Vagina (tissue), 2 donors: ENCODE measurements around the gene MAPK11. TPM values are rescaled to one million over a fixed set of nuclear protein-coding genes. Genes with fewer than 3 reads are reported as not detected.
A peak's percentile ranks its signal among the peaks of the same experiment; 100 is the strongest.

Experiments
- DNase-seq, 2 donors: peaks; one replicate each; pipeline ENCODE4 v3.0.0-alpha.2; 2017; ENCODE audit errors: extremely low spot score in 2 of 2
- H3K27ac ChIP-seq: fragments of 200-600 bp; sonication (generic); one replicate; pipeline ENCODE4 v1.5.1; 2019
- H3K27me3 ChIP-seq: fragments of 200-600 bp; sonication (generic); one replicate; pipeline ENCODE4 v1.5.1; 2019
- H3K36me3 ChIP-seq, 2 donors: fragments of 200-600 bp; sonication (generic); one replicate each; pipeline ENCODE4 v1.5.1; 2017 to 2019
- H3K4me1 ChIP-seq: fragments of 200-600 bp; sonication (generic); one replicate; pipeline ENCODE4 v1.5.1; 2019
- H3K4me3 ChIP-seq, 2 donors: fragments of 200-600 bp; sonication (generic); 1 replicate in 1 of 2; 2 replicates in 1 of 2; pipeline ENCODE4 v1.5.1; 2016 to 2019
- H3K9me3 ChIP-seq: fragments of 200-600 bp; sonication (generic); one replicate; pipeline ENCODE4 v1.5.1; 2019
- POLR2A ChIP-seq, 2 donors: fragments of 450-650 bp; IDR thresholded peaks; one replicate each; pipeline ENCODE4 v1.6.1; 2017; ENCODE audit warnings: antibody characterized with exemption in 2 of 2, mild to moderate bottlenecking in 2 of 2, moderate library complexity in 2 of 2
- POLR2AphosphoS5 ChIP-seq, 2 donors: sonication (generic); formaldehyde crosslinking; IDR thresholded peaks; one replicate each; pipeline ENCODE4 v1.9.0; 2017; ENCODE audit warnings: antibody characterized with exemption in 2 of 2, mild to moderate bottlenecking in 2 of 2, low read depth in 1 of 2; ENCODE audit not compliant: insufficient read depth in 1 of 2
- intact Hi-C: fragments of 100-400 bp; cut with DNase I; formaldehyde crosslinking; loops from one replicate; pipeline ENCODE4 v1.15.1; 2023
- total RNA-seq: library from RNA; depleted of rRNA; stranded (reverse); fragments of >200 nt; gene quantifications from one replicate; pipeline ENCODE4 v1.2.3, GENCODE V29; 2016
- TF ChIP-seq, protein P1 (sequence below), 3 experiments: fragments of 450-650 bp in 2 of 3; fragments of 200-600 bp in 1 of 3; sonication (generic) in 1 of 3; IDR thresholded peaks; one replicate each; pipeline ENCODE4 v1.5.1; 2017 to 2019; ENCODE audit warnings: antibody characterized with exemption in 3 of 3, mild to moderate bottlenecking in 2 of 3, moderate library complexity in 2 of 3

Gene MAPK11
- total RNA-seq, 1 donor from 2014 or later = 7.4 TPM

DNA sequence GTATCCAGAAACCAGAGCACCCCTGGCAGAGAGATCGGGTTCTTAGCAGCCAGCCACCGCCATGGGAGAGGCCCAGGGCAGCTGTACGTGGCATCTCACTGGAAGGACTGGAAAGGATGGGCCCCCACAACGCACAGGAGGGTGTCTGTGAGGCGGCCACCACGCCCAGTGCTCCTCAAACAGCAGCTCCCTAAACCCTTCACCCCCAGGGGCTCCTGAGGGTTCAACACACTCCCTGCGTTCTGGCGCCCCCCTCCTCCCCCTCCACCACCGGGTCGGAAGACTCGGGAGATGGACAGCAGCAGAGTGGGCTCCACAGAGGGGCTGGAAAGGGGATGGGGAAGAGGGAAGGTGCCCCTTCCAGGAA lies 9.8 kb downstream of the MAPK11 start:
- H3K9me3 ChIP-seq = no peaks in the 10 kb centered on the region
- H3K36me3 ChIP-seq = no peaks in the 10 kb centered on the region
- TF ChIP-seq, protein P1, sequence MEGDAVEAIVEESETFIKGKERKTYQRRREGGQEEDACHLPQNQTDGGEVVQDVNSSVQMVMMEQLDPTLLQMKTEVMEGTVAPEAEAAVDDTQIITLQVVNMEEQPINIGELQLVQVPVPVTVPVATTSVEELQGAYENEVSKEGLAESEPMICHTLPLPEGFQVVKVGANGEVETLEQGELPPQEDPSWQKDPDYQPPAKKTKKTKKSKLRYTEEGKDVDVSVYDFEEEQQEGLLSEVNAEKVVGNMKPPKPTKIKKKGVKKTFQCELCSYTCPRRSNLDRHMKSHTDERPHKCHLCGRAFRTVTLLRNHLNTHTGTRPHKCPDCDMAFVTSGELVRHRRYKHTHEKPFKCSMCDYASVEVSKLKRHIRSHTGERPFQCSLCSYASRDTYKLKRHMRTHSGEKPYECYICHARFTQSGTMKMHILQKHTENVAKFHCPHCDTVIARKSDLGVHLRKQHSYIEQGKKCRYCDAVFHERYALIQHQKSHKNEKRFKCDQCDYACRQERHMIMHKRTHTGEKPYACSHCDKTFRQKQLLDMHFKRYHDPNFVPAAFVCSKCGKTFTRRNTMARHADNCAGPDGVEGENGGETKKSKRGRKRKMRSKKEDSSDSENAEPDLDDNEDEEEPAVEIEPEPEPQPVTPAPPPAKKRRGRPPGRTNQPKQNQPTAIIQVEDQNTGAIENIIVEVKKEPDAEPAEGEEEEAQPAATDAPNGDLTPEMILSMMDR (IDR thresholded peaks at IDR 0.05) = no peak
- TF ChIP-seq POLR2AphosphoS5 (IDR thresholded peaks at IDR 0.05; ENCODE audit: insufficient read depth in 1 of 2, low read depth in 1 of 2) (no peak), POLR2A (IDR thresholded peaks at IDR 0.05) (no peak)
- H3K27ac ChIP-seq = peak overlapping the region; percentile 44
- intact Hi-C loops = loop anchor here (10.0 kb wide), 1 partner anchor 264 kb away; the partner anchor contains the start of gene SCO2
- no peak for DNase-seq
- H3K27me3 ChIP-seq = no peaks in the 10 kb centered on the region
- peaks cover 23% of the 10 kb centered on the region for H3K4me1 ChIP-seq
- peak overlapping the region; percentile 49 to 70 for H3K4me3 ChIP-seq

DNA sequence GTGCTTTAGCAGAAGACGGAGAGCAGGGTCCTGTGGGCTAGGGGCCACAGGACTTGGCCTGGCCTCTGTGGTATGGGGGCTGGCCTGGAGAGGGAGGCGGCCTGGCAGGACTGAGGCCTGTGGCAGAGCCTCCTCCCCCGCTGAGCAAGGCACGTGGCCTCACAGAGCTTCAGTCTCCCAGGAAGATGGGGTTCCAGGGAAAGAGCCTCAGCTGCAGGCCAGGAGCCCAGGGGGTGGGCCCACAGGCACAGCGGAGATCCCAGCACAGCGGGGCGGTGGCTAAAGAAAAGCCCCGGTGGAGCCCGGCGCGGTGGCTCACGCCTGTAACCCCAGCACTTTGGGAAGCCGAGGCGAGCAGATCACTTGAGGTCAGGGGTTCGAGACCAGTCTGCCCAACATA lies 10.9 kb downstream of the MAPK11 start:
- no peak overlapping the region for H3K27ac ChIP-seq
- no peaks in the 10 kb centered on the region for H3K36me3 ChIP-seq
- no peak for DNase-seq
- no peak overlapping the region for H3K4me3 ChIP-seq
- H3K9me3 ChIP-seq = no peaks in the 10 kb centered on the region
- peaks cover 23% of the 10 kb centered on the region for H3K4me1 ChIP-seq
- intact Hi-C loops = no loop called here
- TF ChIP-seq, protein P1 (IDR thresholded peaks at IDR 0.05) = no peak
- TF ChIP-seq POLR2A (IDR thresholded peaks at IDR 0.05) = no peak
- TF ChIP-seq POLR2AphosphoS5 (IDR thresholded peaks at IDR 0.05; ENCODE audit: insufficient read depth in 1 of 2, low read depth in 1 of 2) = no peak
- H3K27me3 ChIP-seq = no peaks in the 10 kb centered on the region

DNA sequence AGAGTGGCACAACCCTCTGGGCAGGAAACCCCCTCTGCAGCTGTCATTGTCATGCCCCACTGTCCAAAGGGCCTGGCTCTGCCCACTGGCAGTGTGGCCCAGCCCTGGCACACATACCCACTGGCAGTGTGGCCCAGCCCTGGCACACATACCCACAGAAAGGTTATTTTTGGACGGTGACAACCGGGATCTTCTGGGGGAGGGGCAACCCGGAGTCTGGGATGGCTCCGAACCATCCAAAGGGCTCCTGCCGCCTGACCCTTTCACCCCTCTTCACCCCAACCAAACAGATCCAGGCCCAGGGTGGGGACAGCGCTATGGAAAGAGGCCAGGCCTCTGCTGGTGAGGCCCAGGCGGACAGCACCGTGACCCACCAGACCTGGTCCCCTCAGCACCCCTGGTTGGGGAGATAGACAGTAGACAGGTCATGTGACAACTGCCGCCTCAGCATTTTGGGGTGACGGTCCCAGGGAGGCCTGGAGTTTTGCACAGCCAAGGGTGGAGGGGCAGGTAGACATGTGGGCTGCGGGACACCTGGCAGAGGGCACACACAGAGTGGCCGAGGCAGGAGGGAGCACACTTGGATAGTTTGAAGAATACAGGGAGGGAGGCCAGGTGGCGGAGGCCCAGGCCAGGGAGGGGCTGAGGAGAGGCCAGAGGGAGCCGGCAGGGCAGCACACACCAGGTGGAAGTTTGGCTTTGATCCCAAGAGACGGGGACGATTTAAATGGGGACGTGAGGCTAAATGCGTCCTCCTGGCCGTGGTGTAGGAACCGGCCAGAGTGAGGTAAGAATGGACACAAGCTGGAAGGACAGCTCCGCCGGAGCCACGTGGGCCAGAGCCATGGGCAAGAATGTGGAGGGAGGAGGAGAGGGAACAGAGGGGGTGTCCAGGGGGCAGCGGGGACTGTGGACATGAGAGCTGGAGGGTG lies 11.6 kb downstream of the MAPK11 start:
- Histone ChIP-seq H3K36me3 (no peaks in the 10 kb centered on the region), H3K9me3 (no peaks in the 10 kb centered on the region), H3K4me1 (peaks cover 23% of the 10 kb centered on the region), H3K27ac (no peak overlapping the region), H3K4me3 (no peak overlapping the region), H3K27me3 (no peaks in the 10 kb centered on the region)
- no peak for DNase-seq
- intact Hi-C loops = no loop called here
- TF ChIP-seq POLR2AphosphoS5 (IDR thresholded peaks at IDR 0.05; ENCODE audit: insufficient read depth in 1 of 2, low read depth in 1 of 2) = no peak
- TF ChIP-seq, protein P1 (IDR thresholded peaks at IDR 0.05) = no peak
- no peak for TF ChIP-seq POLR2A (IDR thresholded peaks at IDR 0.05)

DNA sequence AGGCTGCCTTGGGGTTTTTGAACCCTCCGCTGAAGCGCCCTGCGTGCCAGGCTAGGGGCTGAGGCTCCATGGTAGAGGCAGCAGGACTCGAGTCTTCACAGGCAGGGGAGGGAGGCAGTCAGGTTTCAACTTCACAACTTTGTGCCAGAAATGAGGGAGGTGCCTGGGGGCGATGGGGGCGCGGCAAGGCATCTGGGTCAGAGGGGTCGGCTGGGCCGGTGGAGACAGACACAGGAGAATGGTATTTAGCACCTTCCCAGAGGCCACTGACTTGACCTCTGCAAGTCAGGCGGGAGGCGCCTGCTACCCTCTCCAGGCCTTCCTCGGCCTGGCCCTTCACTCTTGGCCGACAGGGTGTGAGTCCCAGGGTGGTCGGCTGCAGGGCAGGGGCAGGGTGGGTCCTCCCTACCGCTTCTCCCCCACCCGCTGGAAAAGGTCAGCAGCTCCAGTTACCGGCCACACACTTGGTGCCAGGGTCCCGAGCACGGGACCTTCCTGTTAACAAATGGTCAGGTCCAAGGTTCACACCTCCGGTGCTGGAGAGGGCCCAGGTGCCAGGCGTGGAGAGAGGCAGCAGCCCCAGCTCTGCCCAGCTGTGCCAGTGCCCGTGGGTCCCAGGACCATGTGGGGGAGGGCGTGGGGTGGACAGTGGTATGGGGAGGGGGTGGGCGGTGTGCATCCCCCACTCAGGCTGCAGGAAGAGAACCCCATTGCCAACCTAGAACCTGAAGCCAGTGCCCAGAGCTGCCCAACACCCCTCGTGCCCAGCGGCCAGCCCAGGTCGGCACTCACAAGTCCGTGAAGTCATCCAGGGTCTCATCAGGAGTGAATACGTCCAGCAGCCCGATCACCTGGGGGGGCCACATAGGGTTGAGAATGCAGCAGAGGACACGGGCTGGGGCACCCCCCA lies 12.5 kb downstream of the MAPK11 start:
- H3K4me1 ChIP-seq = peaks cover 21% of the 10 kb centered on the region
- no peaks in the 10 kb centered on the region for H3K27me3 ChIP-seq

More for the DNA sequence above, 12.5 kb downstream of the MAPK11 start:
- H3K36me3 ChIP-seq = no peaks in the 10 kb centered on the region
- intact Hi-C loops = no loop called here
- no peaks in the 10 kb centered on the region for H3K9me3 ChIP-seq
- no peak for DNase-seq
- H3K4me3 ChIP-seq = no peak overlapping the region
- no peak overlapping the region for H3K27ac ChIP-seq
- TF ChIP-seq POLR2A (IDR thresholded peaks at IDR 0.05) = no peak
- TF ChIP-seq, protein P1 (IDR thresholded peaks at IDR 0.05) = no peak
- no peak for TF ChIP-seq POLR2AphosphoS5 (IDR thresholded peaks at IDR 0.05; ENCODE audit: insufficient read depth in 1 of 2, low read depth in 1 of 2)
